Activated CD4-positive, CD25-positive, alpha-beta regulatory T cell (primary cell): Measurements from ENCODE around the gene FOXP1.
A peak's percentile ranks its signal among the peaks of the same experiment; 100 is the strongest.

Experiments
- DNase-seq, 4 experiments: peaks; one replicate each; lab custom pipeline; 2025; lab: John Stamatoyannopoulos, UW

FOXP1 gene

GRCh38 chr3:71208211-71209095 lies 375.1 kb downstream of the FOXP1 start:
- DNase-seq: no peak

DNA sequence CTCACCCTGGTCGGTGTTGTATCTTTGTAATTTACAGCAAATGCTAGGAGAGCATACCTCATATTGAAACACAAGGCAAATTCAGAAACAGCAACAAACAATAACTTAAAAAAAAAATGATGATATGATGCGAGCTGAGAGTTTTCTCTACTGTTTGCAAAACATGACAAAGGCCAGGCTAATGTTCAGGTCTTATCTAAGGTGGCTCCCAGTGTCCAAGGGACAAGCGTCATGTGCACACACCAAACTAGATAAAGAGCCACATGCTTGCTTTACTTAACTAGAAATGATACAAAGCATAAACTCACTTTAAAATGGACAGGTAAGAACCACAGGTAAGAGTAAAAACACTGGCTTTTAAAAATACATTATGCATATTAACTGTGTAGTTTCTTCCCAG lies 375.9 kb downstream of the FOXP1 start:
- no peak for DNase-seq

GRCh38 chr3:71206305-71207165 lies 377.0 kb downstream of the FOXP1 start:
- DNase-seq: no peak

DNA sequence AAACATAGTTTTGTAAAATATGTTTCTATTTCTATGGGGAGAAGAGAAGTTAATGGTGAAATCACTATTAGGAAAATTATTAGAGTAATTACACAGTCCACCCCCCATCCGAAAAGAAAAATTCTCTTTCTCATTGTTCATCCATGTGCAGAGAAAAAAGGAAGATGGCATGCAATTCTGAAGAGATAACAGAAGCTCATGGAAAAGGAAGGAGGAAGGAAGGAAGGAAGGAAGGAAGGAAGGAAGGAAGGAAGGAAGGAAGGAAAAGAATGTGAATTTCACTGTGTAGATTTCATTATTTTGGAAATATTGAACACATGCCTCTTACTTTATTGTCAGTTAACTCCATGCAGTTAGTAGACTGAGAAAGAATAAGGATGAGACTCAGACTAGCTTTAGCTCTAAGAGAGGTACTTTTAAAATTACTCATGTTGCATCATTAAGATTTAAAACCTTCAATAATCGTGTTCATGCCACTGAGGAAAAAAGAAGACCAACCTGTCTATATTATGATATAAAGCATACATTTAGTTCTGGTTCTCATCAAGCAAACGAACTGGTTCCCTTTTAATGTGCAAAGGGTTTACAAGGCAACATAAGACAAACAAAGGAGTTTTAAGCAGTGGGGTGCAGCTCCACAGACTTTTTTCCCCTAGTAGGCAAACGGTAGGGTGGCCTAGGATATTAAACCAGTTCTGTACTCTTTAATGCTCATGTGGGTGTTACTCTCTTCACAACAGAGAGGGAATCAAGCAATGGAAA lies 379.6 kb downstream of the FOXP1 start:
- no peak for DNase-seq

GRCh38 chr3:71202848-71203533 lies 380.5 kb downstream of the FOXP1 start:
- no peak for DNase-seq

- DNase-seq: no peak
These were observed 381.6 kb downstream of the FOXP1 start for GRCh38 chr3:71201939-71202338.

- no peak for DNase-seq
These were observed 385.5 kb downstream of the FOXP1 start for GRCh38 chr3:71197841-71198565.

DNA sequence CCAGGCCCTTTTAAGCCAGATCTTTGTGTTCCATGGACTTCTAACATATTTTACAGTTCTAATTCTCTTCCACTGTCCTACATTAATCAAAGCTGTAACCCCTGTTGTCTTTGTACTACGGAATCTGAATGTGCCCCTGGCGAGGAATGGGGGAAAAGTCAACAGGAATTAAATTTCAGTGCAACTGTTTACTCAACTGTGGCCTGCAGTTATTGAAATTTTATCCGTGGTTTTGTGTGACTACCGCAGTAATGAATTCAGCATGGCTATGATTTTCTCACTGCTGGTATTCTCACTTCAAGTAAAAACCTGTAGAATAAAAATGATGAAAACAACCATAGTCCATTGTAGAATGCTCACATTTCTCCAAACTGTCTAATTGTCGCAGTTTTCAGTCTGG lies 388.0 kb downstream of the FOXP1 start:
- no peak for DNase-seq

DNA sequence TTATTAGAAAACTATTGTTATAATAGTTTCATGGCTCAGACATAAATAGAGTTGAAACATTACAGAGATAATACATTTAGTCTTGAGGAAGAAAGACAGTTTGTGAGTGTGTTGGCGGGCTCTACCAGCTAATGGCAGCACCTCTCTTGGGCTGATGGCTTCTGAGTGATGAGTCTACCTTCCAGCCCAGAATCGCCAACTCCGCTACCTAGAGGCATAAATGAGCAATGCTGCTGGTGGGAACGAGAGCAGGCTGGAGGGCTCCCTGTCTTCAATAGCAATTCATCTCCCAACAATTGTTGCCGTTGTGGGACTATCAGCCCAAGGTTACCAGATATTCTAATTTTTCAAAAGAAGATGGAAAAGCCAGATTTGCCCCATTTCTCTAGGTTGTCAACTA lies 388.7 kb downstream of the FOXP1 start:
- DNase-seq: no peak

DNA sequence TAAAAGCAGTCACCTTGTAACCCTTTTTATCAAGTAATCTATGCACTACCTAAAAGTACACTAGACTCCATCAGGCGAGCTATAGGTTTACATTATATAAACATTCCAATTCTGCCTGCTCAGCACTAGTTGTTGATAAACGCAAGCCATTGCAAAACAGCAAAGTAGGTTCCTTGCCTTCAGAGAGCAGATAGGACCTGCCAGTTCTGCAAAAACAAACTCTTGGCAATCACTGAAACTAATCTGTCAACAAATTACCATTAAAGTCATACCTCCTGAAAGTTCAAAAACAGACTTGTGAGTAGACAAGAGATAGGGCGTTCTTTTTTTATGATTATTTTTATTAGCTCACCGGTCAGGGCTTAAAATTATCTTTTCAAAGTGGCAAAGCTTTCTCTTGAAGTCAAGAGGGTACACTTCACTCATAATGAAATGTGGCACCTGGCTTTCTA lies 392.5 kb downstream of the FOXP1 start:
- no peak for DNase-seq

- no peak for DNase-seq
These were observed 394.0 kb downstream of the FOXP1 start for GRCh38 chr3:71189480-71189879.

DNA sequence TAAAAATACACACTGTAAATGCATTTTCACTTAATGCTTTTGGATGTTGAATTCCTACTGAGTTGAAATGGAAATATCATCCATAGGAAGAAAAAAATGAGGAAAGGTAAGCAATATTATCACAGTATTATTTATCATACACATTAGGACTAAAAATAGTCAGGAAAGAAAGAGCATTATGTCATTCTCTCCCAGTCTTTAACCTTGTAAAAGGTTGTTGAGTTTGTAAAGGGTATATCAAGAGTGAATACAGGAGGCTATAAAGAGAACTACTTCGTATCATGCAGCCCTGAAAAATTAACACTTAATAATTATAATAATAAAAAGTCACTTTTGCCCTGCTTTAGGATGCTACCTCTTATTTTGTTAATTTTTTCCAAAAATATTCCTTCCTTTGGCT lies 395.8 kb downstream of the FOXP1 start:
- DNase-seq: no peak

DNA sequence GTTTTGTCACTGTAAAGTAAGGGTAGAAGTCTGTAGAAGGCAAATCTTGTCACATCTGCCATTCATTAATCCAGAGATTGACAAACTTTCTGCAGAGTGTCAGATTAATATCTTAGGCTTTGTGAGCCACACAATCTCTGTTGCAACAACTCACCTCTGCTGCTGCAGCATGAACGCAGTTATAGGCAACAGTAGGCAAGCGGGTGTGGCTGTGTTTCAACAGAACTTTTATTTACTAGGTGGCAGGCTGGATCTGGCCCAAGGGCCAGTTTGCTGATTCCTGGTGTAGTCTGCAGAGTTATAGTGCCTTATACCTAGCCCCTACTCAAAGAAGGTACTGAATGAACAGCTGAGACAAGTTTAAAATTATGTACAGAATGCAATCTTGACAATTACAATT lies 396.7 kb downstream of the FOXP1 start:
- DNase-seq: no peak

- peak in 2 of 4 experiments; percentile 12 to 15 for DNase-seq
These were observed 397.6 kb downstream of the FOXP1 start for GRCh38 chr3:71185733-71186455.

GRCh38 chr3:71184252-71184651 lies 399.3 kb downstream of the FOXP1 start:
- DNase-seq: no peak

- no peak for DNase-seq
These were observed 400.0 kb downstream of the FOXP1 start for GRCh38 chr3:71183549-71183948.

DNA sequence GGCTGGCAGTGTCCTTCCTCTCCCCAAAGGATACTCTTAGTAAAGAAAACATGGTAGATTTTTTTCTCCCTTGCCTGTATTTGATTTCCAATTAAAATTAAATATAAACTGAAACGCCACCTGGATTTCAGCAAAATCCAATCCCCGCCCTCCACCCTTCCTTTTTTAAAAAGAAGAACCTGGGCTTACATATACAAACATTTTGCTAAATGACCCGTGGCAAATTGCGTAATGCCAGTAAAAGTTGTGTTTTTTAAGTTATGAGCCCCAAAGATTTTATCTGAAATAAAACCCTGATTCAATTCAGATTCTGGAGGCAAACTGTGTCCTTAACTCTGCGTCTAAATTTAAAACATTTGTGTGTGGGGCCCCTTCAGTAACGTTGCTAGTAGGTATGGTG lies 403.0 kb downstream of the FOXP1 start:
- DNase-seq: no peak

- DNase-seq: no peak
These were observed 406.2 kb downstream of the FOXP1 start for GRCh38 chr3:71177375-71177774.

DNA sequence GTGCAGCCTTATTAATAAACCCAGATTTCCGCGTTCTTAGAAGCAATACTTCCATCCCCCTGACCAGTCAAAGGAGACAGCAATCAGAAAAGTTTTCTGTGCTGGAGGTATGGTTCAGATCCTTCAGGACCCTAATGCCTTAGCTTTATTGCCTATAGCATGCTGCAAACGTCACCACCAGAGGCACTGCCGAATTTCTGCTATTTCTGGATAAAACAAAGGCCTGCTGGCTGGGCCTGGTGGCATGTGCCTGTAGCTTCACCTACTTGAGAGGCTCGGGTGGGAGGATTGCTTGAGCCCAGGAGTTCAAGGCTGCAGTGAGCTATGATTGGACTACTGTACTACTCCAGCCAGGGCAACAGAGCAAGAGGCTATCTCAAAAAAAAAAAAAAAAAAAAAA lies 407.2 kb downstream of the FOXP1 start:
- DNase-seq: no peak

- DNase-seq: no peak
These were observed 407.7 kb downstream of the FOXP1 start for GRCh38 chr3:71175691-71176365.
